ENCODE data around the gene PIK3R3. TPM values are rescaled to one million over a fixed set of nuclear protein-coding genes. Genes with fewer than 3 reads are reported as not detected.

Gene PIK3R3
- total RNA-seq, 1 experiment from 2014 or later: 12.4 TPM

- no peak overlapping the region for H3K4me2 ChIP-seq (ENCODE audit: insufficient read depth, insufficient read length, low read length)
- H3K27ac ChIP-seq (ENCODE audit: insufficient read length, low read depth, low read length): no peak overlapping the region
- WGBS (ENCODE audit: extremely low coverage, insufficient read length, low lambda C conversion rate): no CpG with 5 or more reads among the region's 5 CpGs
- 0 out of 2 replicates have a peak, but pooled peaks cover 4% of the 10 kb centered on the region for H3K4me1 ChIP-seq (ENCODE audit: insufficient read depth, low read length)
- no peak overlapping the region for H2BK120ac ChIP-seq (ENCODE audit: low read depth, low read length, poor library complexity, severe bottlenecking)
- H3K79me2 ChIP-seq (ENCODE audit: insufficient read depth, low read length): no peaks in the 10 kb centered on the region
- Mint-ChIP-seq H3K36me3 (ENCODE audit: insufficient read depth in 1 of 3, low read depth in 3 of 3) (no peaks in the 10 kb centered on the region), H3K9me3 (no peaks in the 10 kb centered on the region), H3K4me1 (peaks cover 12% of the 10 kb centered on the region in 2 experiments), H3K4me3 (no peak overlapping the region), H3K27me3 (ENCODE audit: low read depth) (no peaks in the 10 kb centered on the region), H3K27ac (no peak overlapping the region)
- no peak overlapping the region for H2AK5ac ChIP-seq (ENCODE audit: insufficient read length, low read length)
- H4K8ac ChIP-seq (replicated peaks; ENCODE audit: insufficient read length, low read depth, low read length): no peak overlapping the region
- H3T11ph ChIP-seq (ENCODE audit: low read length): no peak overlapping the region
- H4K91ac ChIP-seq (ENCODE audit: insufficient read length, low read depth, low read length): no peak overlapping the region
- H3K56ac ChIP-seq (ENCODE audit: insufficient read length, low read depth, low read length): no peak overlapping the region
- no peak for DNase-seq
- no peak overlapping the region for H3K4ac ChIP-seq (ENCODE audit: low read depth, low read length)
- no peaks in the 10 kb centered on the region for H4K20me1 ChIP-seq (ENCODE audit: control insufficient read depth, insufficient read depth, insufficient read length)
- no peak overlapping the region for H2AFZ ChIP-seq (ENCODE audit: low read length)
- no peak overlapping the region for H3K23ac ChIP-seq (ENCODE audit: insufficient read length, low read depth, low read length)
- H3K27me3 ChIP-seq (ENCODE audit: insufficient read depth, low read length): no peaks in the 10 kb centered on the region
- H2BK20ac ChIP-seq (ENCODE audit: low read depth, low read length, poor library complexity, severe bottlenecking): no peak overlapping the region
- no peak overlapping the region for H2BK5ac ChIP-seq (ENCODE audit: insufficient read length, low read length)
- no peak overlapping the region for H2BK12ac ChIP-seq (ENCODE audit: insufficient read length, low read depth, low read length)
- no peak overlapping the region for H4K5ac ChIP-seq (ENCODE audit: insufficient read length, low read depth, low read length)
- H2BK15ac ChIP-seq (ENCODE audit: low read depth, low read length): no peak overlapping the region
- H3K23me2 ChIP-seq (ENCODE audit: insufficient read length, low read depth, low read length, poor library complexity, severe bottlenecking): no peaks in the 10 kb centered on the region
- H3K79me1 ChIP-seq (ENCODE audit: insufficient read depth, low read depth, low read length, poor library complexity, severe bottlenecking): no peaks in the 10 kb centered on the region
- no peak for TF ChIP-seq CTCF (conservative IDR thresholded peaks at IDR 0.05)
- H3K9me3 ChIP-seq (ENCODE audit: control insufficient read depth, low read depth, low read length): no peaks in the 10 kb centered on the region
- no peak overlapping the region for H3K18ac ChIP-seq (ENCODE audit: insufficient read length, low read depth, low read length)
- no peak overlapping the region for H3K14ac ChIP-seq (ENCODE audit: insufficient read depth, low read length)
- H3K9ac ChIP-seq (ENCODE audit: extremely low read depth, insufficient read length, low read length): no peak overlapping the region
These were observed 14.5 kb downstream of the PIK3R3 start for GRCh38 chr1:46117810-46118494.

Data from H9 (cell line).